Prostate gland (tissue), 2 donors: ENCODE measurements around the gene SCO2.

Experiments used
- CTCF ChIP-seq, 4 experiments: fragments of 200-600 bp in 2 of 4; fragments of 450-650 bp in 2 of 4; sonication (generic) in 2 of 4; IDR thresholded peaks; 1 replicate in 3 of 4; 2 replicates in 1 of 4; pipeline ENCODE4 v1.5.1; 2016 to 2019; ENCODE audit warnings: antibody characterized with exemption in 4 of 4, mild to moderate bottlenecking in 2 of 4, moderate library complexity in 2 of 4
- POLR2A ChIP-seq: fragments of 450-650 bp; IDR thresholded peaks from one replicate; pipeline ENCODE4 v1.6.1; 2016; ENCODE audit warnings: antibody characterized with exemption, mild to moderate bottlenecking
- POLR2AphosphoS5 ChIP-seq: sonication (generic); formaldehyde crosslinking; IDR thresholded peaks from one replicate; pipeline ENCODE4 v1.6.1; 2017; ENCODE audit warnings: antibody characterized with exemption

GRCh38 chr22:50573491-50574382, 48.3 kb upstream of the SCO2 start:
- TF ChIP-seq CTCF (IDR thresholded peaks at IDR 0.05) (no peak), POLR2AphosphoS5 (no peak), POLR2A (no peak)
